HG03066 (cell line): ENCODE results near the gene MRTFB.

ENCODE experiments used
- ATAC-seq: cut with Tn5 transposase; IDR thresholded peaks from one replicate; pipeline ENCODE4 v1.9.1; 2021; ENCODE audit warnings: low read depth; ENCODE audit not compliant: unreplicated experiment

MRTFB gene

DNA sequence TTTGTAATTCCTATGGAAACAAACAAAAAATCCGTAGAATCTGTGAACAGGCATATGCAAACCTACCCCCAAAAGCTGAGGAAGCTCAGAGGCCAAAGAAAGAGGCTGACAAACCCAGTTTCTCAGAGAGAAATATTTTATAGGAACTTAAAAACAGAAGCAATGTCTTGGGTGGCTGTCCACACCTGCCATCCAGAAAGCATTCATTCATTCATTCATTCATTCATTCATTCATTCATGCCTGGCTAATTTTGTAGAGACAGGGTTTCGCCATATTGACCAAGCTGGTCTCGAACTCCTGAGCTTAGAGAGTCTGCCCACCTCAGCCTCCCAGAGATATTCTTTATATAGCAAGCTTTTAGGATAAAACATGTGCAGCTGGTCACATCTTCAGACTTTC is 154.3 kb downstream of the MRTFB start:
- no peak for ATAC-seq

GRCh38 chr16:14232106-14232864 is 161.2 kb downstream of the MRTFB start:
- no peak for ATAC-seq

- no peak for ATAC-seq
Observed at GRCh38 chr16:14236401-14236800, 165.3 kb downstream of the MRTFB start.

DNA sequence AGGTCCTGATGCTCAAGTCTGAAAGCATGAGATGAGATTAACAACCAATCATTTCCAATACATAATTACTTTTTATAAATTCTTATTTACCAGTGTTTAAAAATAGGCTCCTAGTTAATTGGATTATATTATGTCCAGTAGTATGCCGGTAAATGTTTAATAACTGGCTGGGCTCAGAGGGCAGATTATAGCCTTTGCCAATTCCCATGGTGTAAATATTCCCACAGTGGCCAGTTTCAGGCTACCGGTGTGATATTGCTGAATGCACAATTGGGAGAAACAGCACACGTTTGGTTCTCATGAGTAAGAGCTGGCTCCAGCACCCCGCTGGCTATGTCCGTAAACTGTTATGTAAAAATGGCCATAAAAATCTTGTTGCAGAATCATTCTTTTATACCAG is 167.6 kb downstream of the MRTFB start:
- ATAC-seq: no peak

GRCh38 chr16:14239791-14240190 is 168.7 kb downstream of the MRTFB start:
- ATAC-seq: no peak

DNA sequence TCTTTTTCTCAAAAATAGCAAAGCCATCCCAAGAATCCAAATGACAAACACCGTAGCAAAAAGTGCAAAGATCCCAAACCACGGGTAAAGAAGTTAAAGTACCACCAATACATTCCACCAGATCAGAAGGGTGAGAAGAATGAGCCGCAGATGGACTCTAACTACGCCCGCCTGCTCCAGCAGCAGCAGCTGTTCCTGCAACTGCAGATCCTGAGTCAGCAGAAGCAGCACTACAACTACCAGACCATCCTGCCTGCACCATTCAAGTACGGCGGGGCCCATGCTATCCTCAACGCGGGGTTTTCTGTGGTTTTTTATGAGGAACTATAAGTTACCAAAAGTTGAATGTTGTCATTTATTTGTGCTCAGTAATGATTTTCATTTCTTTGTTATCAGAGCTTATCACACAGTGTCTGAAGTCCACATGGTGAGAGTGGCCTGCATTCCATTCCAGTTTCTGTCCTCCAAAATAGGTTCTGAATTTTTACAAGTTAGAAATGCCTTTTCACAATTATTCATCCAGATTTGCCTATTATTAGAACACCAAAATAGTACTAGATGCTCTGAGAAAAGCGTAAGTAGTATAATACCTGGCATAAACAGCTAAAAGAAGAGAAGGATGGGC is 169.2 kb downstream of the MRTFB start:
- no peak for ATAC-seq

DNA sequence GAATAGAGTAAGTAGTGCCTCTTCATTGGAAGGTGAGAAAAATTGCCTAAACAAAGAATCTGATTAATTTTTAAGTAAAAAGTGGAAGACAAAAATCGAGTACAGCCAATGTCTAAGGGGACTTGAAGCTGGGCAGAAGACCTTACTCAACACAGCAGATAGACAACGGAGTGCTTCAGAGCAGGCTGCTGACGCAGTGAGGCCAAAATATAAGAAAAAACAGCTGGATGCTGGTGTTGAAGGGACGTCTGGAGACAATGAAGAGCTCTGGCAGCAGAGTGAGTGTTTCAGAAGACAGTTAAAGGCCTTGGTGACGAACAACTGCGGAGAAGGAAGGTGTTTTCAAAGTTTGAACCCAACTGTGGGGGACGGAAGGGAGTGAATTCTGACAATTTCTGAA is 169.8 kb downstream of the MRTFB start:
- no peak for ATAC-seq

DNA sequence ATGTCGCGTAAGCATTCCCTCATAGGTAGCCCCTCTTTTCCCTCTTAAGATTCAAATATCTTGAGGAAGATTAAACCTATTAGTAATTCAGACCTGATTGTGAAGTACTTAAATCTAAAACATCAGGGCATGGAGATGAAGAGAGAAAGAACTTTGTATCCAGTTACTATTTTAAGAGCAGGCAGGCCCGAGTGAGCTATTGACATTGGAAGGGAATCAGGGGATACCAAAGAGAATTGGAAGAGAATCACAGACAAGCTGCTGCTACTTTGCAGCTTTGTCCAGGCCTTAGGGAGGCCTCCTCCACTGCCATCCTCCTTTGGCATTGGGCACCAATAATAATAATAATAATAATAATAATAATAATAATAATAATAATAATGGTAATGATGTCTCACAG is 170.5 kb downstream of the MRTFB start:
- no peak for ATAC-seq

DNA sequence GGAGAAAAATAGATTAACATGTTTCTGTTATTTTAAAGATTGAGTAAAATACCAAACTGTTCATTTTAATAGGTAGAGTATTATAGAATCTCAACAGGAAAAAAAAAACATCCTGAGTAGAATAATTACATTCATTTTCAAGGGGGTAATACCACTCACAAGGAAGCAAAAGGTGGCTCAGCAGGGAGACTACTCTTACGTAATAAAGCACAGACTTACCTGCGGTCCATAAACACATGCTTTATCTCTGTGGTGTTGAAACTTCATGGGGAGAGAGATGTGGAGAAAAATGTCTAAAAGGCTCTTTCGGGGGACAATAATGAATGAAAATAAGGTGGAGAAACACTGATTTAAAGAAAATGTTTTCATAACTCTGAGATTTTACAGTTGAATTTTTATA is 171.7 kb downstream of the MRTFB start:
- no peak for ATAC-seq

- ATAC-seq: no peak
Observed at GRCh38 chr16:14244196-14245010, 173.3 kb downstream of the MRTFB start.

GRCh38 chr16:14248791-14249190 is 177.7 kb downstream of the MRTFB start:
- ATAC-seq: no peak

GRCh38 chr16:14249291-14250032 is 178.3 kb downstream of the MRTFB start:
- ATAC-seq: no peak

DNA sequence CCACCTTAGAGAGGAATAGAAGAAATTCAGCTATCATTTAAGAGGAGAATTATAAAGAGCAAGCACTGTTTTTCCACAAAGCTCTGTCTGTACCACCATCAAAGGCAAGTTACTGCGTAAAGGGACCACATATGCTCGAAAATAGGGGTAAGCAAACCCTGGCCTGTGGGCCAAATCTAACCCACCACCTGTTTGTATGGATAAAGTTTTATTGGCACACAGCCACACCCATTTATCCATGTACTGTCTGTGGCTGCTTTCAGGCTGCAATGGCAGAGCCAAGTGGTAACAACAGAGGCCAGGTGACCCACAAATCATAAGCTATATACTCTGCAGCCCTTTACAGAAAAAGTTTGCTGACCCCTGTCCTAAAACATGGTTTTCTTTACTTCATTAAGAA is 180.3 kb downstream of the MRTFB start:
- ATAC-seq: no peak

DNA sequence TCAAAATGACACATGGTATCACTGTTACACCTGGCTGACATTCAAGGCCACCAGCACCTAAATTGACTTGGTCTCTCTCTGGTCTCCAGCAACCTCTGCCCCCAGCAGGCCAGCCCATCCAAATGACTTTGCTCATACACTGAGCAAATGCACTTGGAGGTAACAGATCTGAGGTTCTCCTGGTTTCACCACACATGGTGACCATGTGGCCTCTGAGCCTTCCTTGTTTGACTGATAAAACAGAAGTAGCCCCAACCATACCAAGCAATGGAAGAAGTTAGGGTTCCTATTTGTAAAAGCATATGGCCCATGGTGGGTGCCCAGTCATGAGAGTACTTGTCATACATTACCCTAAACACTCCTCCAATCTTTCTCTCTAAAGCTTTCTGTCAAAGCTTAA is 181.7 kb downstream of the MRTFB start:
- no peak for ATAC-seq

DNA sequence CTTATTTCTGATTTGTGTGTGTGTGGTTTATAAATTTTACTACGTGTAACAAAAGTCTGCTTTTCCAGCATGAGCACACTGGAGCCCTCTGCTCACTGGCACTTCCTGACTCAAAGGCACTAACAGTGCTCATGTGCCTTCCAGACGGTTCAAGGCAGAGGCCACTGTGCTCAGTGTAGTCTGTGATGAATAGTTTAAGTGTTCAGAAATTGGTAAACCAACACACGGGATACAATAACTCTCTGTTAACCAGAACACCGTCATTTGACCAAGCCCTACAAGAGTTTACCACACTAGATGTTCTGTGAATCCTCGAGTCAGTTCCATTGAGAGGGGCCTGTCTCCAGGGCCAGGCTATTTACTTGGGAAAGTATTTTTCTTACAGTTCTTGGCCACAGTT is 191.9 kb downstream of the MRTFB start:
- ATAC-seq: no peak

GRCh38 chr16:14263769-14264168 is 192.7 kb downstream of the MRTFB start:
- ATAC-seq: no peak

GRCh38 chr16:14264327-14264943 is 193.3 kb downstream of the MRTFB start:
- ATAC-seq: no peak

DNA sequence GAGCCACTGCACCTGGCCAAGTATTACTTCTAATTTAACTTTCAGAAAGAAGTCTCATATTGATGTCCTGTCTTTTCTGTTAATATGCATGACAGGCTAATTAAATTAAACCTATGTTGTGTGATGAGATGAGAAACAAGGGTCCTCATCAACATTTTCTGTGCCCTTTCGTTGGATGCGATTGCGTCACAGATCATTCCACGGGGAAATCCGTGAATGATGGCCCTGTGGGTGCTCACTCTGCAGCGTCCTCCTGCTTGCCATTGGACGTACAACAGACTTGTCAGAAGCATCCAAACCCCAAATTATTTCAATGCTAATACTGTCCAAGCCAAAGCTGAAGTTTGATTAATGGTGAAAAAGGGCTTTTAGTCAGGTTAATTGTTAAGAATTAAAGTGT is 197.0 kb downstream of the MRTFB start:
- no peak for ATAC-seq

DNA sequence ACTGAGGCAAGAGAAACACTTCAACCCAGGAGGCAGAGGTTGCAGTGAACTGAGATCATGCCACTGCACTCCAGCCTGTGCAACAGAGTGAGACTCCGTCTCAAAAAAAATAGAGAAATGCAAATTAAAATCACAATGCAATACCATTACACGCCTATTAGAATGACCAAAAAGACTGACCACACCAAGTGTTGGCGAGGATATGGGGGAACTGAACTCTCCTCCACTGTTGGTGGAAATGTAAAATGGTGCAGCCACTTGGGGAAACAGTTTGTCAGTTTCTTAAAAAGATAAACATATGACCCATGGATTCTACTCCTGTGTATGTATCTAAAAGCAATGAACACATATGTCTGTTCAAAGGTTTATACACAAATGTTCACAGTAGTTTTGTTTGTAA is 204.8 kb downstream of the MRTFB start:
- no peak for ATAC-seq

DNA sequence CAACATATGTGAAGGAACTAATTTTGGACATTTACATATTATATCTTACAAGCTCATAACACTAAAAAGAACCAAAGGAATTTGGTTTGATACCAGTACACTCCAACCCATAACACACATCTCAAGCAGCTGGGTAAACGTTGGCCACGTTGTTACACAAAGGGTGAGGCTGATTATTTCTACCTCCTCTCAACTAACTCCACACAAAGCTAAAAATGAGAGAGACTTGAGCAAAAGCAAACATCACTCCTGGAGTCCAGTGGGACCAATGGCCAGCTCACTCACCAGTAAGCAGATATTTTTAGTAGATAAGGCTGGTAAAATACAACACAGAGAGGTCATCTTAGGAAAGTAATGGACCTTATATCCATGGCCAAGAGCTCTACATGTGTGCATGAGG is 207.6 kb downstream of the MRTFB start:
- no peak for ATAC-seq

DNA sequence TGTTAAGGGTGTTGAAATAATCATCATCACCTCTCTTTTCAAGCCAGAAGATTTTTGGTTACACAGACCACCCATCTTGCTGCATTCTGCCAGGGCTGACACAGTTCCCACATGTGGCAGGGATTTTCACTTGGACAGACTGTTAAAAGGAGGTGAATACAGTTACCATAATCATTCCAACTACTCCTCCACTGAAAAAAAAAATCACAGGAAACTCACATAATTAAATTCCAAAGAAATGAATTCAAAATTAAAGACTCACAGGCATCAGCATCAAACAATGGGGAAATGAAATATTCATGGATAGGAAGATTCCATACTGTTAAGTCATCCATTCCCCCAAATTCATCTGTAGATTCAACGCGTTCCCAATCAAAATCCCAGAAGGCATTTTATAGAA is 209.4 kb downstream of the MRTFB start:
- ATAC-seq: no peak
